IPS-18c (cell line): ENCODE data around the gene WDR86.

ENCODE experiments used
- H3K4me3 ChIP-seq: 2 replicates; pipeline ENCODE4 v1.7.0; 2013; ENCODE audit warnings: low read depth, mild to moderate bottlenecking, low read length, moderate library complexity; ENCODE audit not compliant: insufficient read depth
- H3K9me3 ChIP-seq: one replicate; pipeline ENCODE4 v1.6.1; 2013; ENCODE audit warnings: mild to moderate bottlenecking, low read length, moderate library complexity; ENCODE audit not compliant: control insufficient read depth, insufficient read depth

Gene WDR86

GRCh38 chr7:151402029-151402835, 7.6 kb downstream of the WDR86 start:
- no peak overlapping the region for H3K4me3 ChIP-seq
- no peaks in the 10 kb centered on the region for H3K9me3 ChIP-seq

- Histone ChIP-seq H3K9me3 (no peaks in the 10 kb centered on the region), H3K4me3 (no peak overlapping the region)
Measured at GRCh38 chr7:151400626-151401315, 9.1 kb downstream of the WDR86 start.

- Histone ChIP-seq H3K9me3 (no peaks in the 10 kb centered on the region), H3K4me3 (no peak overlapping the region)
Measured at GRCh38 chr7:151399906-151400305, 9.9 kb downstream of the WDR86 start.

GRCh38 chr7:151399305-151399601, 10.6 kb downstream of the WDR86 start:
- H3K9me3 ChIP-seq = no peaks in the 10 kb centered on the region

DNA sequence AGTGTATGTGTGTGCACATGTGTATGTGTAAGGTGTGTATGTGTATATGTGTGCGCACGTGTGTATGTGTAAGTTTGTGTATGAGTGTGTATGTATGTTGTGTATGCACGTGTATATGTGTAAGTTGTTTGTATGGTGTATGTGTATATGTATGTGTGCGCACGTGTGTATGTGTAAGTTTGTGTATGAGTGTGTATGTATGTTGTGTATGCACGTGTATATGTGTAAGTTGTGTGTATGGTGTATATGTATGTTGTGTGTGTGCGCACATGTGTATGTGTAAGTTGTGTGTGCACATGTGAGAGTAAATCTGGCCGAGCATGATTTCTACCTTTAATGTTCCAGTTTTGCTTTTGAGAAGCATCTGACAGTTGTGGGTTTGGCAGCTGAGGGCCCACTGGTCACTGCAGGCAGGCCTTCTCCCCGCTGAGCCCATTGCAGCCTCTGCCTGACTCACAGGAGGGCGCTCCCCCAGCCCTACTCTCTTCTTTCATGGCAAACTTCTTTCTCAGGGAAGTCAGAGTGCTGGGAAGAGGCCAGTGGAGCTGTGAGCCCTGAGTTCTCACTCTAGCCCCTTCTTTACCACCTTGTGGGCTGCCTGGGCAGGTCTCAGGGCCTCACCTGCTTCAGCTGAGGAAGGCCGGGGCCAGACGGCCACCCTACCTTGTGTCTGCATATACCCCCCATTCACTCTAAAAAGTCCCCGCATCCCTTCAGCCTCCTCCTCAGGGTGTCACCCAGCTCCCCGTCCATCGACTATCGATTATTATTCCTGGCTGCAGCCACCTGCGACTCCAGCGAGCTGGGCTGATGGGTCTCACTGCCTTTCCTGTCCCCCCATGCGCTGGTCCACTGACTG, 11.2 kb downstream of the WDR86 start:
- no peak overlapping the region for H3K4me3 ChIP-seq

More at GRCh38 chr7:151399305-151399601, 10.6 kb downstream of the WDR86 start:
- H3K4me3 ChIP-seq = no peak overlapping the region

GRCh38 chr7:151397026-151397425, 12.8 kb downstream of the WDR86 start:
- H3K9me3 ChIP-seq = no peaks in the 10 kb centered on the region
- H3K4me3 ChIP-seq = no peak overlapping the region

More for the DNA sequence above, 11.2 kb downstream of the WDR86 start:
- no peaks in the 10 kb centered on the region for H3K9me3 ChIP-seq

GRCh38 chr7:151396328-151396970, 13.4 kb downstream of the WDR86 start:
- no peak overlapping the region for H3K4me3 ChIP-seq
- no peaks in the 10 kb centered on the region for H3K9me3 ChIP-seq

GRCh38 chr7:151395036-151395367, 14.8 kb downstream of the WDR86 start:
- H3K9me3 ChIP-seq = no peaks in the 10 kb centered on the region
- no peak overlapping the region for H3K4me3 ChIP-seq

DNA sequence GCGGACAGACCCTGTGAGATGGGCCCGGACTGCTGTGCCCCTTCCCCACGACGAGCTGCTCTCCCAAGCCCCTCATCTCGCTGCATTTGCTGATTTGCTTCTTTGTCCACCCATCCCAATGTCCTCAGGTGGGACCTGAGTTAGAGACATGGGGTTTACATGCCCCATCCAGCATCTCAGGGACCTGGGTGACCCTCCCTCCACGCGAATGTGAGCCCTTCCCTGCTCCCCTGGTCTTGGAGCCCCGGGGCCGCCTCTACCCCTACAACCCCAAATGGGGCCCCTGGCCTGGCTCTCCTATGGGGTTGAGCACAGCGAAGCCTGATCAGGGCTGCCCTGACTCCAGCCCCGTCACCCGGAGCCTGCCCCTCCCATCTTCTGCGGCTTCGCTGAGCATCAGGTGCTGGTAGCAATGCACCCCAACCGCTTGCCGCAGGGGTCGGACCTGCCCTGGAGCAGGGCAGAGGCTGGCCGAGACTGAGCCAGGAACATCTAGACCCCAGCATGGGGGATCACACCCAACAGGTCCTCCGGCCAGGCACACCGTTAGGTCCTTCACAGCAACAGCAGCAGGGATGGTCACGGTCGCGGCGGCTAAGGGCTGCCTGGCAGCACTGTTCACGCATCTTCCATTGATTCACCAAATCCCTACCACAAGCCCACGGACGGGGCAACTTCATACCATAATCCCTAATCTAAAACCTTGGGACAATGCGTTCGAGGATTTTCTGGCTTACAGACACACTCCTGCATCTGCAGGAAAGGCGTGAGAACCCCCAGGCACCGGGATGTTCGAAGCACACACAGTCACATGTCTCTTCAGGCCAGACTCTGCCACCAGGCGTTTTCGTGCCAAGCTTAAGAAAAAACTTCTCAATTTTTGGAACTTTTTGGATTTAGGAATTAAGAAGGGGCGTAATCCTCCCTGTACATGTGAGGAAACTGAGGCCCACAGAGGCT, 15.5 kb downstream of the WDR86 start:
- H3K4me3 ChIP-seq = no peak overlapping the region
- H3K9me3 ChIP-seq = no peaks in the 10 kb centered on the region

- H3K4me3 ChIP-seq = no peak overlapping the region
Measured at GRCh38 chr7:151393031-151393977, 16.5 kb downstream of the WDR86 start.

DNA sequence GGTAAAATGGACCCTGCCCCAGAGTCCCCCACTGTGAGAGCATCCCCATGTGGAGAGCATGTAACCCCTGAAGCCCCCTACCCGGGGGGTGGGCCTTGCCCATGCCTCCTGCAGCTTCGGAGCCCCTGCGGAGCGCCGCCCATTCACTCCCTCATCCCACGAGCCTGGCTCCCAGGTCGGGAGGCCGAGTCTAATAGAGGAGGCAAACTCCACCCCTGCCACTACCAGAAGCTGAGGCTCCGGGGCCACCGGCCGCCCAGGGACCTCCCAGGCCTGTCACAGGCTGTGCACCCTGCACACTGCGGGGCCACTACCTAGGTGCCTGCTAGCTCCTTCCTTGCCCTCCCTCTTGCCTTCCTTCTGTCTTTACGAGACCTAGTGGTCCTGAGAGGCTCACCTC, 17.4 kb downstream of the WDR86 start:
- H3K9me3 ChIP-seq = no peaks in the 10 kb centered on the region
- no peak overlapping the region for H3K4me3 ChIP-seq

More at GRCh38 chr7:151393031-151393977, 16.5 kb downstream of the WDR86 start:
- H3K9me3 ChIP-seq = no peaks in the 10 kb centered on the region

- H3K4me3 ChIP-seq = no peak overlapping the region
- H3K9me3 ChIP-seq = no peaks in the 10 kb centered on the region
Measured at GRCh38 chr7:151392002-151392401, 17.8 kb downstream of the WDR86 start.

DNA sequence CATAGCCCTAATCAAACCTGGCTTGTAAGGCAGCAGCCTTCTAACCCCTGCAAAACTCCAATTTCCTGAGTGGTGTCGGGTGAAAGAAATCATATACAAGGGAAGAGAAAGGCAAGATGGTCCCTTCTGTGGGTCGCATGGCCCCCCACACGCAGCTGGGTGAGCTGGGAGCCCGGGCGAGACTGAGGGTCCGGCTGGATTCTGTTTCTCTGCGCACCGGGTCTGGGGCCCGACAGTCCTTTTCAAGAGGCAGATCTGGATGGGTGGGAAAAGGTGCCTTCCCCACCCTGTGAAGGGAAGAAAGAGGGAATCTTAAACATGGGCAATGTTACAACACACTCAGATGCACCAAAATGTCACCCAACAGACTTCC, 18.5 kb downstream of the WDR86 start:
- H3K9me3 ChIP-seq = no peaks in the 10 kb centered on the region
- no peak overlapping the region for H3K4me3 ChIP-seq

- Histone ChIP-seq H3K4me3 (no peak overlapping the region), H3K9me3 (no peaks in the 10 kb centered on the region)
Measured at GRCh38 chr7:151390598-151391357, 19.1 kb downstream of the WDR86 start.
